Neural crest cell (in vitro differentiated cells): ENCODE data around the gene MTHFSD. TPM values are rescaled to one million over a fixed set of nuclear protein-coding genes. Genes with fewer than 3 reads are reported as not detected.
A peak's percentile ranks its signal among the peaks of the same experiment; 100 is the strongest.

ENCODE experiments used
- DNase-seq: peaks from one replicate; pipeline ENCODE4 v3.0.0; 2021; ENCODE audit warnings: low read depth, mixed read lengths, low spot score
- H3K27ac Mint-ChIP-seq: one replicate; pipeline ENCODE4 v1.8.0; 2021; ENCODE audit warnings: mild to moderate bottlenecking, mixed read lengths; ENCODE audit not compliant: unreplicated experiment
- H3K27me3 Mint-ChIP-seq: 2 replicates; pipeline ENCODE4 v1.8.0; 2021; ENCODE audit warnings: low read depth, mild to moderate bottlenecking, mixed read lengths
- H3K36me3 Mint-ChIP-seq: 2 replicates; pipeline ENCODE4 v1.8.0; 2021; ENCODE audit warnings: low read depth, mild to moderate bottlenecking, mixed read lengths
- H3K4me1 Mint-ChIP-seq: 2 replicates; pipeline ENCODE4 v1.8.0; 2021; ENCODE audit warnings: mixed read lengths
- H3K4me3 Mint-ChIP-seq: one replicate; pipeline ENCODE4 v1.8.0; 2021; ENCODE audit warnings: mild to moderate bottlenecking, mixed read lengths
- H3K9me3 Mint-ChIP-seq: 2 replicates; pipeline ENCODE4 v1.8.0; 2021; ENCODE audit warnings: mixed read lengths
- CTCF ChIP-seq: fragments of 200-600 bp; sonication (generic); conservative IDR thresholded peaks from 2 replicates; pipeline ENCODE4 v1.5.0; 2021; ENCODE audit warnings: antibody characterized with exemption, mild to moderate bottlenecking
- total RNA-seq: library from RNA; stranded (reverse); gene quantifications from 2 replicates; pipeline ENCODE4 v1.2.1, GENCODE V29; 2021

MTHFSD gene
- total RNA-seq, 1 donor from 2014 or later = 14.0 TPM

DNA sequence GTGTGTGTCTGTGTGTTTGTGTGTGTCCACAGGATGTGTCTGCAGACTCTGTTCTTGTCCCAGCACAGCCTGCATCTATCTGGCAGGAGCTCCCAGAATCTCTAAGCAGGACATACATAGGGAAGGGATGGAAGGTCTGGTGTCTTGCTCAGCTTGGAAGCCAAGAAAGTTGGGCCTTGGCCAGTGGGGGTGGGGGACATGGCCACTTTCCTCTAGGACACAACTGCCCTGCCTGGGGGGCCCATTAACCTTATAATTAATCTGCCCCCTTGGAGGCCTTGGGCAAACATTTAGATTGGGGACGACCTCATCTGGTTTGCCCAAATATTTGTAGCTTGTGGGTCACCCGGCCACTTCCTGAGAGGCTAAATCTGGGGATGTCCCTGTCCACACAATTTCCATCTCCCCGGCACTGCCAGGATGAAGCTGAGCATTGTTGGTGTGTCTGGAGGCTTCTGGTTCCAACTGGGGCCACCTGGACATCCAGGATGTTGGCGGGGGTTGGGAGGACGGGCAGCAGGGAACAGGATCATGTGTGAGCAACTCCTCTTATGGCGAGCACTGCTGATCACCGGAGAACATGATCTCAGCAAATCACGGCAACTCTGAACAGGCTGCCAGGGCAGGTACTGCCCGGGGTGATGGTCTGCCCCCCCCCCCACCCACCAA is 61.9 kb downstream of the MTHFSD start:
- no peak for DNase-seq
- no peak for TF ChIP-seq CTCF
- H3K27me3 Mint-ChIP-seq = peaks cover 100% of the 10 kb centered on the region
- H3K4me3 Mint-ChIP-seq = no peak overlapping the region
- H3K9me3 Mint-ChIP-seq = no peaks in the 10 kb centered on the region
- H3K36me3 Mint-ChIP-seq = no peaks in the 10 kb centered on the region
- no peak overlapping the region for H3K27ac Mint-ChIP-seq
- peaks cover 29% of the 10 kb centered on the region for H3K4me1 Mint-ChIP-seq

GRCh38 chr16:86492267-86492960 is 62.6 kb downstream of the MTHFSD start:
- no peak for DNase-seq
- Mint-ChIP-seq H3K4me1 (peaks cover 29% of the 10 kb centered on the region), H3K36me3 (no peaks in the 10 kb centered on the region), H3K27me3 (peaks cover 100% of the 10 kb centered on the region), H3K27ac (no peak overlapping the region), H3K4me3 (no peak overlapping the region), H3K9me3 (no peaks in the 10 kb centered on the region)
- no peak for TF ChIP-seq CTCF

GRCh38 chr16:86491640-86492023 is 63.4 kb downstream of the MTHFSD start:
- peaks cover 29% of the 10 kb centered on the region for H3K4me1 Mint-ChIP-seq
- H3K36me3 Mint-ChIP-seq = no peaks in the 10 kb centered on the region
- no peaks in the 10 kb centered on the region for H3K9me3 Mint-ChIP-seq
- no peak for DNase-seq
- peak overlapping the region; percentile 30 for H3K27ac Mint-ChIP-seq
- H3K27me3 Mint-ChIP-seq = peaks cover 100% of the 10 kb centered on the region
- peak overlapping the region; percentile 20 for H3K4me3 Mint-ChIP-seq
- no peak for TF ChIP-seq CTCF

- no peak for DNase-seq
- Mint-ChIP-seq H3K4me1 (peaks cover 29% of the 10 kb centered on the region), H3K36me3 (no peaks in the 10 kb centered on the region), H3K27ac (peak overlapping the region; percentile 30), H3K4me3 (peak overlapping the region; percentile 13), H3K27me3 (peaks cover 100% of the 10 kb centered on the region), H3K9me3 (no peaks in the 10 kb centered on the region)
- no peak for TF ChIP-seq CTCF
Measured at GRCh38 chr16:86490859-86491639, 64.0 kb downstream of the MTHFSD start.

DNA sequence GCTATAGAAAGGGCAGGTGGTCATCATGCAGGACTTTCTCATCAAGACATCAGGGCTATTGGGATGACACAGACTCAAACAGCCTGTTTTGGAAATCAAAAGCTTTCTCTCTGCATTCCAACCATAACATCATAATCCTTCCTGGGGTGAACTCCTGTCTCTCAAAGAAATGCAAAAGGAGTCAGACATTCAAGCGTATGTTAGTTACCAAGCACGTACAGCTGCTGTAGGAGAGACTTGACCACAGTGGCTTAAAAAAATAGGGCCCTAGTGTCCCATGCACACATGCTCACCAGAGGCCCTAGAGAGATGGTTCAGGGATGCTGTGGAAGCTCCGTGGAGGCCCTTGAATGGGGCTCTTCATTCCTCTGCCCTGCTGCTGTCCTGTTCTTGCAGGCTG is 69.3 kb downstream of the MTHFSD start:
- Mint-ChIP-seq H3K27me3 (peaks cover 84% of the 10 kb centered on the region), H3K4me1 (peaks cover 9% of the 10 kb centered on the region), H3K36me3 (peaks cover 3% of the 10 kb centered on the region), H3K27ac (no peak overlapping the region), H3K9me3 (peaks cover 5% of the 10 kb centered on the region), H3K4me3 (no peak overlapping the region)
- no peak for DNase-seq
- TF ChIP-seq CTCF = no peak
